WTC11 (cell line): ENCODE results near the gene BCL11A. TPM values are rescaled to one million over a fixed set of nuclear protein-coding genes. Genes with fewer than 3 reads are reported as not detected.

ENCODE experiments used
- ATAC-seq: fragments of 200-7000 bp; cut with Tn5 transposase; 2 replicates; pipeline ENCODE4 v1.10.0; 2021; ENCODE audit warnings: mild to moderate bottlenecking, moderate library complexity
- CTCF ChIA-PET: fragments of 300-600 bp; sonication (Branson Sonifier 250); formaldehyde crosslinking; loops from one replicate; lab custom pipeline; 2021; ENCODE audit warnings: antibody characterized with exemption; lab: Charles Lee
- POLR2A ChIA-PET: fragments of 350-600 bp; sonication (Branson Sonifier 250); formaldehyde crosslinking; loops from one replicate; lab custom pipeline; 2021; ENCODE audit warnings: antibody characterized with exemption; lab: Charles Lee
- DNase-seq: peaks from one replicate; pipeline ENCODE4 v3.0.0; 2021; ENCODE audit warnings: low spot score
- H3K27ac Mint-ChIP-seq: 2 replicates; pipeline ENCODE4 v1.8.0; 2021; ENCODE audit warnings: mixed read lengths
- H3K27me3 Mint-ChIP-seq: 2 replicates; pipeline ENCODE4 v1.8.0; 2021; ENCODE audit warnings: low read depth, mild to moderate bottlenecking, moderate library complexity, mixed read lengths
- H3K36me3 Mint-ChIP-seq: 2 replicates; pipeline ENCODE4 v1.8.0; 2021; ENCODE audit warnings: mixed read lengths
- H3K4me1 Mint-ChIP-seq: 2 replicates; pipeline ENCODE4 v1.8.0; 2022; ENCODE audit warnings: mixed read lengths
- H3K4me3 Mint-ChIP-seq: 2 replicates; pipeline ENCODE4 v1.8.0; 2021; ENCODE audit warnings: mild to moderate bottlenecking, moderate library complexity, mixed read lengths
- H3K9me3 Mint-ChIP-seq: 2 replicates; pipeline ENCODE4 v1.8.0; 2021; ENCODE audit warnings: mixed read lengths
- GRHL2 ChIP-seq: fragments of 250-450 bp; sonication (Bioruptor Pico); IDR thresholded peaks from 2 replicates; pipeline ENCODE4 v1.8.0; 2022; ENCODE audit warnings: mild to moderate bottlenecking, moderate library complexity; ENCODE audit not compliant: insufficient replicate concordance, severe bottlenecking
- MYBL2 ChIP-seq: sonication (generic); formaldehyde crosslinking; IDR thresholded peaks from 2 replicates; pipeline ENCODE4 v1.8.1; 2023; ENCODE audit warnings: mild to moderate bottlenecking, moderate library complexity, missing genetic modification reagents
- NR2C2 ChIP-seq: sonication (generic); formaldehyde crosslinking; IDR thresholded peaks from 2 replicates; pipeline ENCODE4 v1.8.0; 2022; ENCODE audit warnings: mild to moderate bottlenecking, missing genetic modification reagents
- PRRX2 ChIP-seq: fragments of 250-450 bp; sonication (Bioruptor Pico); IDR thresholded peaks from 2 replicates; pipeline ENCODE4 v1.8.0; 2021; ENCODE audit warnings: mild to moderate bottlenecking
- TEAD4 ChIP-seq: sonication (generic); formaldehyde crosslinking; IDR thresholded peaks from 2 replicates; pipeline ENCODE4 v1.8.0; 2022; ENCODE audit warnings: mild to moderate bottlenecking, missing genetic modification reagents
- ZNF317 ChIP-seq: sonication (generic); formaldehyde crosslinking; IDR thresholded peaks from 2 replicates; pipeline ENCODE4 v1.8.1; 2023; ENCODE audit warnings: low read depth, mild to moderate bottlenecking, moderate library complexity, missing genetic modification reagents, borderline replicate concordance
- ZNF423 ChIP-seq: fragments of 250-450 bp; sonication (Bioruptor Pico); IDR thresholded peaks from 2 replicates; pipeline ENCODE4 v2.1.2; 2022; ENCODE audit warnings: mild to moderate bottlenecking, moderate library complexity
- ZNF671 ChIP-seq: fragments of 250-450 bp; sonication (Bioruptor Pico); IDR thresholded peaks from 2 replicates; pipeline ENCODE4 v1.8.0; 2021; ENCODE audit warnings: mild to moderate bottlenecking
- total RNA-seq: library from RNA; stranded (reverse); gene quantifications from 3 replicates; pipeline ENCODE4 v1.2.3, GENCODE V29; 2021
- TF ChIP-seq, protein P1 (sequence below): sonication (generic); formaldehyde crosslinking; IDR thresholded peaks from 2 replicates; pipeline ENCODE4 v1.8.1; 2023; ENCODE audit warnings: mild to moderate bottlenecking, missing genetic modification reagents, moderate library complexity
- TF ChIP-seq, protein P2 (sequence below): sonication (generic); formaldehyde crosslinking; IDR thresholded peaks from 2 replicates; pipeline ENCODE4 v1.8.1; 2023; ENCODE audit warnings: mild to moderate bottlenecking, missing genetic modification reagents, borderline replicate concordance
- TF ChIP-seq, protein P3 (sequence below): fragments of 250-450 bp; sonication (Bioruptor Pico); IDR thresholded peaks from 2 replicates; pipeline ENCODE4 v2.1.2; 2022; ENCODE audit warnings: mild to moderate bottlenecking, moderate library complexity
- TF ChIP-seq, protein P4 (sequence below): sonication (generic); formaldehyde crosslinking; conservative IDR thresholded peaks from 2 replicates; pipeline ENCODE4 v1.8.1; 2023; ENCODE audit warnings: mild to moderate bottlenecking, low read depth, missing genetic modification reagents, moderate library complexity
- TF ChIP-seq, protein P5 (sequence below): sonication (generic); formaldehyde crosslinking; conservative IDR thresholded peaks from 2 replicates; pipeline ENCODE4 v1.8.1; 2022; ENCODE audit warnings: mild to moderate bottlenecking, missing genetic modification reagents
- TF ChIP-seq, protein P6 (sequence below): sonication (generic); formaldehyde crosslinking; IDR thresholded peaks from 2 replicates; pipeline ENCODE4 v1.8.1; 2023; ENCODE audit warnings: mild to moderate bottlenecking, missing genetic modification reagents, moderate library complexity

BCL11A gene
- total RNA-seq, 1 experiment from 2014 or later: 53.2 TPM

DNA sequence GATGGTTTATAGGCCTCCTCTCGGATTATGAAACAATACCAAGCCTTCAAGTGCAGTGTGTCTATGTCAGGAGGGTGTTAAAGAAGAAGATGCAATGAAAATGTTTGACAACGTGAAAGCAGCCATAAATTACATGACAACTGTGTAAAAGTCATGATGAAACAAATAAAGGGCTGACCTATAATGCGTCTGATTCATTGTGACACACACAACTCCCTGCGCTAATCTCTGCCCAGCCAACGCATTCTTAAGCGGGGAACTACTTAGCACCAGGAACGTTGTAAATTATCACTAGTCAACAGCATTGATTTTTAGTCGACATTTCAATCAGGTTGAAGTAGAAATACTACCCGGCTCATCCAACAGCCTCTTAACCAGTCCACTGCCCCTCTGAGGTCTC, 26.8 kb downstream of the BCL11A start (continued):
- TF ChIP-seq, protein P1, sequence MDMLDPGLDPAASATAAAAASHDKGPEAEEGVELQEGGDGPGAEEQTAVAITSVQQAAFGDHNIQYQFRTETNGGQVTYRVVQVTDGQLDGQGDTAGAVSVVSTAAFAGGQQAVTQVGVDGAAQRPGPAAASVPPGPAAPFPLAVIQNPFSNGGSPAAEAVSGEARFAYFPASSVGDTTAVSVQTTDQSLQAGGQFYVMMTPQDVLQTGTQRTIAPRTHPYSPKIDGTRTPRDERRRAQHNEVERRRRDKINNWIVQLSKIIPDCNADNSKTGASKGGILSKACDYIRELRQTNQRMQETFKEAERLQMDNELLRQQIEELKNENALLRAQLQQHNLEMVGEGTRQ (CRISPR knock-in tag): no peak

DNA sequence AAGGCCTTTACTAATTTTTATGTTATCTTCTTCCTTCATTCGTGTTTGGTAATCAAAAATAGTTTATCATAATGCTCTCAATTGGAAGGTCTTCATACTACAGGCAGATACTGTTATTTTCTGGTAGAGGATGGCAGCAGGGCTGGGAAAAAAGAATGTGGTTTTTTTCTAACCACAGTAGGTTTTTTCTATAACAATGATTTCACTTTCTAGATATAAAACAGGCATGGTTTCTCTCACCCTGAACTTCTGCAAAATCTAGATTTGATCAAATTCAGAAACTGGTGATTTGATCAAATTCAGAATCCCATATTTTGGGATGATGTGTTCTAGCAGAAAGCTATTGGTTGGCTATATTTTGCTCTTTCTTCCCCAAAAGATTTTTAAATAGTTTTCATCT, 27.6 kb downstream of the BCL11A start:
- no peak for ATAC-seq
- H3K27ac Mint-ChIP-seq: no peak overlapping the region
- TF ChIP-seq GRHL2 (CRISPR knock-in tag): no peak
- no peak for TF ChIP-seq ZNF671 (CRISPR knock-in tag)
- TF ChIP-seq MYBL2: no peak
- TF ChIP-seq ZNF423 (CRISPR knock-in tag): no peak
- no peak for TF ChIP-seq TEAD4 (CRISPR knock-in tag)
- TF ChIP-seq, protein P2, sequence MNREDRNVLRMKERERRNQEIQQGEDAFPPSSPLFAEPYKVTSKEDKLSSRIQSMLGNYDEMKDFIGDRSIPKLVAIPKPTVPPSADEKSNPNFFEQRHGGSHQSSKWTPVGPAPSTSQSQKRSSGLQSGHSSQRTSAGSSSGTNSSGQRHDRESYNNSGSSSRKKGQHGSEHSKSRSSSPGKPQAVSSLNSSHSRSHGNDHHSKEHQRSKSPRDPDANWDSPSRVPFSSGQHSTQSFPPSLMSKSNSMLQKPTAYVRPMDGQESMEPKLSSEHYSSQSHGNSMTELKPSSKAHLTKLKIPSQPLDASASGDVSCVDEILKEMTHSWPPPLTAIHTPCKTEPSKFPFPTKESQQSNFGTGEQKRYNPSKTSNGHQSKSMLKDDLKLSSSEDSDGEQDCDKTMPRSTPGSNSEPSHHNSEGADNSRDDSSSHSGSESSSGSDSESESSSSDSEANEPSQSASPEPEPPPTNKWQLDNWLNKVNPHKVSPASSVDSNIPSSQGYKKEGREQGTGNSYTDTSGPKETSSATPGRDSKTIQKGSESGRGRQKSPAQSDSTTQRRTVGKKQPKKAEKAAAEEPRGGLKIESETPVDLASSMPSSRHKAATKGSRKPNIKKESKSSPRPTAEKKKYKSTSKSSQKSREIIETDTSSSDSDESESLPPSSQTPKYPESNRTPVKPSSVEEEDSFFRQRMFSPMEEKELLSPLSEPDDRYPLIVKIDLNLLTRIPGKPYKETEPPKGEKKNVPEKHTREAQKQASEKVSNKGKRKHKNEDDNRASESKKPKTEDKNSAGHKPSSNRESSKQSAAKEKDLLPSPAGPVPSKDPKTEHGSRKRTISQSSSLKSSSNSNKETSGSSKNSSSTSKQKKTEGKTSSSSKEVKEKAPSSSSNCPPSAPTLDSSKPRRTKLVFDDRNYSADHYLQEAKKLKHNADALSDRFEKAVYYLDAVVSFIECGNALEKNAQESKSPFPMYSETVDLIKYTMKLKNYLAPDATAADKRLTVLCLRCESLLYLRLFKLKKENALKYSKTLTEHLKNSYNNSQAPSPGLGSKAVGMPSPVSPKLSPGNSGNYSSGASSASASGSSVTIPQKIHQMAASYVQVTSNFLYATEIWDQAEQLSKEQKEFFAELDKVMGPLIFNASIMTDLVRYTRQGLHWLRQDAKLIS (CRISPR knock-in tag): no peak
- no peak for TF ChIP-seq PRRX2 (CRISPR knock-in tag)
- TF ChIP-seq, protein P3, sequence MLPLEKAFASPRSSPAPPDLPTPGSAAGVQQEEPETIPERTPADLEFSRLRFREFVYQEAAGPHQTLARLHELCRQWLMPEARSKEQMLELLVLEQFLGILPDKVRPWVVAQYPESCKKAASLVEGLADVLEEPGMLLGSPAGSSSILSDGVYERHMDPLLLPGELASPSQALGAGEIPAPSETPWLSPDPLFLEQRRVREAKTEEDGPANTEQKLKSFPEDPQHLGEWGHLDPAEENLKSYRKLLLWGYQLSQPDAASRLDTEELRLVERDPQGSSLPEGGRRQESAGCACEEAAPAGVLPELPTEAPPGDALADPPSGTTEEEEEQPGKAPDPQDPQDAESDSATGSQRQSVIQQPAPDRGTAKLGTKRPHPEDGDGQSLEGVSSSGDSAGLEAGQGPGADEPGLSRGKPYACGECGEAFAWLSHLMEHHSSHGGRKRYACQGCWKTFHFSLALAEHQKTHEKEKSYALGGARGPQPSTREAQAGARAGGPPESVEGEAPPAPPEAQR (CRISPR knock-in tag): no peak
- TF ChIP-seq, all 79 proteins: peak for 0
- no peak for DNase-seq
- Mint-ChIP-seq H3K9me3 (no peaks in the 10 kb centered on the region), H3K4me1 (peaks cover 93% of the 10 kb centered on the region), H3K4me3 (no peak overlapping the region), H3K27me3 (no peaks in the 10 kb centered on the region), H3K36me3 (peaks cover 15% of the 10 kb centered on the region)
- CTCF ChIA-PET: no interaction called here
- POLR2A ChIA-PET: no interaction called here

DNA sequence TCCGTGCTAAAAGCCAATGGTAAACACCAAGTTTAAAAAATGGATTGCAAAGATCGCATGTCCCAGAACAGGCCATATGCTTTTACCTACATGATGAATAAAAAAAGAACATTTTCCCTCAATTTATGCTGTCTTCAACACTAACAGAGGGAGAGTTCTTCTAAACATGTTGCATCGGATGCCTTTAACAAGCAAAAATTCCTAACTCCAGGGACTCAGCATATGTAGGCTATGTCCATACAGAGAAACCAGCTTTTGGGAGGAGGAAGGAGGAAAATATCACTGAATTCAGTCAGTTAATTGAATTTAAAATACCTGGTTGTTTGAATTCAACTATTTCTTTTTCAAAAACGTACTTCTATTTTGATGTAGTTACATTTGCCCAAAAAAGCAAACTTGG, 28.6 kb downstream of the BCL11A start:
- no peak overlapping the region for H3K4me3 Mint-ChIP-seq
- peaks cover 15% of the 10 kb centered on the region for H3K36me3 Mint-ChIP-seq
- ATAC-seq (no peak), DNase-seq (no peak)
- POLR2A ChIA-PET: no interaction called here
- H3K9me3 Mint-ChIP-seq: no peaks in the 10 kb centered on the region
- H3K27ac Mint-ChIP-seq: no peak overlapping the region
- CTCF ChIA-PET: no interaction called here
- no peaks in the 10 kb centered on the region for H3K27me3 Mint-ChIP-seq
- peaks cover 93% of the 10 kb centered on the region for H3K4me1 Mint-ChIP-seq
- TF ChIP-seq, protein P4, sequence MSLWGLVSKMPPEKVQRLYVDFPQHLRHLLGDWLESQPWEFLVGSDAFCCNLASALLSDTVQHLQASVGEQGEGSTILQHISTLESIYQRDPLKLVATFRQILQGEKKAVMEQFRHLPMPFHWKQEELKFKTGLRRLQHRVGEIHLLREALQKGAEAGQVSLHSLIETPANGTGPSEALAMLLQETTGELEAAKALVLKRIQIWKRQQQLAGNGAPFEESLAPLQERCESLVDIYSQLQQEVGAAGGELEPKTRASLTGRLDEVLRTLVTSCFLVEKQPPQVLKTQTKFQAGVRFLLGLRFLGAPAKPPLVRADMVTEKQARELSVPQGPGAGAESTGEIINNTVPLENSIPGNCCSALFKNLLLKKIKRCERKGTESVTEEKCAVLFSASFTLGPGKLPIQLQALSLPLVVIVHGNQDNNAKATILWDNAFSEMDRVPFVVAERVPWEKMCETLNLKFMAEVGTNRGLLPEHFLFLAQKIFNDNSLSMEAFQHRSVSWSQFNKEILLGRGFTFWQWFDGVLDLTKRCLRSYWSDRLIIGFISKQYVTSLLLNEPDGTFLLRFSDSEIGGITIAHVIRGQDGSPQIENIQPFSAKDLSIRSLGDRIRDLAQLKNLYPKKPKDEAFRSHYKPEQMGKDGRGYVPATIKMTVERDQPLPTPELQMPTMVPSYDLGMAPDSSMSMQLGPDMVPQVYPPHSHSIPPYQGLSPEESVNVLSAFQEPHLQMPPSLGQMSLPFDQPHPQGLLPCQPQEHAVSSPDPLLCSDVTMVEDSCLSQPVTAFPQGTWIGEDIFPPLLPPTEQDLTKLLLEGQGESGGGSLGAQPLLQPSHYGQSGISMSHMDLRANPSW (CRISPR knock-in tag): no peak
- TF ChIP-seq ZNF317 (CRISPR knock-in tag) (no peak), NR2C2 (CRISPR knock-in tag) (no peak)
- TF ChIP-seq, protein P5, sequence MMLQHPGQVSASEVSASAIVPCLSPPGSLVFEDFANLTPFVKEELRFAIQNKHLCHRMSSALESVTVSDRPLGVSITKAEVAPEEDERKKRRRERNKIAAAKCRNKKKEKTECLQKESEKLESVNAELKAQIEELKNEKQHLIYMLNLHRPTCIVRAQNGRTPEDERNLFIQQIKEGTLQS (CRISPR knock-in tag): no peak
- TF ChIP-seq, protein P6, sequence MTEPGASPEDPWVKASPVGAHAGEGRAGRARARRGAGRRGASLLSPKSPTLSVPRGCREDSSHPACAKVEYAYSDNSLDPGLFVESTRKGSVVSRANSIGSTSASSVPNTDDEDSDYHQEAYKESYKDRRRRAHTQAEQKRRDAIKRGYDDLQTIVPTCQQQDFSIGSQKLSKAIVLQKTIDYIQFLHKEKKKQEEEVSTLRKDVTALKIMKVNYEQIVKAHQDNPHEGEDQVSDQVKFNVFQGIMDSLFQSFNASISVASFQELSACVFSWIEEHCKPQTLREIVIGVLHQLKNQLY: no peak
